A673 (cell line): ENCODE results near the gene TJAP1.

Source experiments
- EZH2 ChIP-seq: fragments of 200-600 bp; sonication (generic); IDR thresholded peaks from 2 replicates; pipeline ENCODE4 v1.6.1; 2017; ENCODE audit warnings: borderline replicate concordance, low read depth, mild to moderate bottlenecking, mixed read lengths, antibody characterized with exemption, low read length; ENCODE audit not compliant: poor library complexity, severe bottlenecking
- TF ChIP-seq, protein P1 (sequence below): fragments of 300-800, 200-600 bp; sonication (generic); conservative IDR thresholded peaks from 2 replicates; pipeline ENCODE4 v1.5.1; 2017; ENCODE audit warnings: low read depth, mild to moderate bottlenecking, antibody characterized with exemption, low read length, moderate library complexity, mixed read lengths

- TF ChIP-seq, protein P1, sequence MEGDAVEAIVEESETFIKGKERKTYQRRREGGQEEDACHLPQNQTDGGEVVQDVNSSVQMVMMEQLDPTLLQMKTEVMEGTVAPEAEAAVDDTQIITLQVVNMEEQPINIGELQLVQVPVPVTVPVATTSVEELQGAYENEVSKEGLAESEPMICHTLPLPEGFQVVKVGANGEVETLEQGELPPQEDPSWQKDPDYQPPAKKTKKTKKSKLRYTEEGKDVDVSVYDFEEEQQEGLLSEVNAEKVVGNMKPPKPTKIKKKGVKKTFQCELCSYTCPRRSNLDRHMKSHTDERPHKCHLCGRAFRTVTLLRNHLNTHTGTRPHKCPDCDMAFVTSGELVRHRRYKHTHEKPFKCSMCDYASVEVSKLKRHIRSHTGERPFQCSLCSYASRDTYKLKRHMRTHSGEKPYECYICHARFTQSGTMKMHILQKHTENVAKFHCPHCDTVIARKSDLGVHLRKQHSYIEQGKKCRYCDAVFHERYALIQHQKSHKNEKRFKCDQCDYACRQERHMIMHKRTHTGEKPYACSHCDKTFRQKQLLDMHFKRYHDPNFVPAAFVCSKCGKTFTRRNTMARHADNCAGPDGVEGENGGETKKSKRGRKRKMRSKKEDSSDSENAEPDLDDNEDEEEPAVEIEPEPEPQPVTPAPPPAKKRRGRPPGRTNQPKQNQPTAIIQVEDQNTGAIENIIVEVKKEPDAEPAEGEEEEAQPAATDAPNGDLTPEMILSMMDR: no peak
- no peak for TF ChIP-seq EZH2
Measured at GRCh38 chr6:43432009-43432945, 45.1 kb upstream of the TJAP1 start.
